WTC11 (cell line): ENCODE data around the gene SLC24A3.

Source experiments
- CTCF ChIP-seq: fragments of 200-600 bp; IDR thresholded peaks from 2 replicates; pipeline ENCODE4 v1.8.0; 2022; ENCODE audit warnings: antibody characterized with exemption
- MXD4 ChIP-seq: fragments of 250-450 bp; sonication (Bioruptor Pico); IDR thresholded peaks from 2 replicates; pipeline ENCODE4 v1.8.0; 2021; ENCODE audit warnings: mild to moderate bottlenecking, moderate library complexity, borderline replicate concordance
- TEAD4 ChIP-seq: sonication (generic); formaldehyde crosslinking; IDR thresholded peaks from 2 replicates; pipeline ENCODE4 v1.8.0; 2022; ENCODE audit warnings: mild to moderate bottlenecking, missing genetic modification reagents
- ZSCAN18 ChIP-seq: fragments of 250-450 bp; sonication (Bioruptor Pico); IDR thresholded peaks from 2 replicates; pipeline ENCODE4 v2.1.2; 2022; ENCODE audit warnings: mild to moderate bottlenecking, moderate library complexity

DNA sequence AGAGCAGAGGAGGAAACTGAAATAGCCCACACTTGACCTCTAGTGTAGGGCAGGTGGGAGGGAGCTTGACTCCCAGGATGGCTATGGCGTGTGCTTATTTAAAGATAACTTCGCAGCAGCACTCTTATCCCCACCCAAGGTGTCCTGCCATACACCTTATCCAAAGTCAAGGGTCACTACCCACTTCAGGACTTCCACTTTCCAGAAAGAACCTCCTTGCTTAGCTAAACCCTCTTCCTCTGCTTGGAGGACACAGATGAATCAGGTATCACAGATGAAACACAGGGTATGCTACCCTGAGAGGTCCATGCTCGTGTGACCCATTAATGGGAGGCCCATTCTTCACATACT is 547.9 kb downstream of the SLC24A3 start:
- TF ChIP-seq TEAD4 (CRISPR knock-in tag) (no peak), CTCF (no peak), ZSCAN18 (no peak), MXD4 (CRISPR knock-in tag) (no peak)
